Measurements from ENCODE around the gene C6orf52.
"Not testable (repeated sequence)": the region's sequence is repeated elsewhere in the genome, so short reads cannot be mapped to it uniquely, and the experiment has no call there.

The C6orf52 gene

DNA sequence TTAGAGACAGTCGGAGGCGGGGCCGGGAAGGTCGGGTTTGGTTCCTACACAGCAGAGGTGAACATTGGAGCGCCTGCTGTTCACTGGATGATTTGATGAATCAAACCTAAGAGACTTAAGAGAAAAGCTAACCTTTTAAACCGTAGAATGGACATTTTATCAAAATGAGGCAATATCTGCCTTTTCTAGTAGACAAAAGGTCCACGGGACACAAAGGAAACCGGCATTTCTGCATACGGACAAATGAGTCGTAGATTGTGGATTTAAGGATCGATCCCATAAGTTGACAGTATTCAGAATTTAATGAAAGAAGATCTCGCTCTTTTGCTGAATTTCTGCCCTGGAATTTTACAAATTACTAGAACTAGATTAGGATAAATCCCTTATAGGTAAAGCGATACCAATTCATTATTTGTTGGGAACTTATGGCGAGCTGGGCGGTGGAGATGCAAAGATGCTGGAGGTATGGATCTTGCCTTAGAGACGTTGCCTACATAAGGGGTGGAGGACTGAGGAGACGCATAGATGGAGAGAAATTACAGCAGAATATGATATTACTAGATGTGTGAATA is 756 bp upstream of the C6orf52 start:
- DNase-seq: peak in 1 of 2 experiments; percentile 9

DNA sequence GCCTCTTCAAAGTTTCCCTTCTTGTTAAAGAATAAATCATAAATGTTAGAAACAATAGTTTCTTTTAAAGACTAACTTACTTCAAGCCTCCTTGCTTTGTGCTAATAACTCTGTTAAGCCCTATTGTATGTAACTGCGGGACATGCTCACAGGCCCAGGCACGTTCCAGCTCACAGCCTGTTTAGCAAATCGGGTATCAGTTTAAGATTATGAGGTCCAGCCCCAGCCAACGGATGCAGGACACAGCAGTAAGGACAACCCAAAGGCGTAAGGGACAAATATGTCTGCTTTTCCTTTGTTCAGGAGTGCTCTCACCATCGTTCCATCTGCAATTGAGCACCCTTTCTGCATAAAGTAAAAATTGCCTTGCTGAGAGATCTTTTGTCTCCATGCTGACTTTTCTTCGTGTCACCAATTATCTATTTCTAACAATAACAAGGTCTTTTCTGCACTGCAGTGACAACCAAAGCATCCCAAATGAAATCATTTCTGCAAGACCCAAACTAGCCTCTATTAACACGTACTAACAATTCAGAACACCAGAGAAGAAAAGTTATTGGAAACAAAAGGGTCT is 1.4 kb downstream of the C6orf52 start:
- no peak for DNase-seq

DNA sequence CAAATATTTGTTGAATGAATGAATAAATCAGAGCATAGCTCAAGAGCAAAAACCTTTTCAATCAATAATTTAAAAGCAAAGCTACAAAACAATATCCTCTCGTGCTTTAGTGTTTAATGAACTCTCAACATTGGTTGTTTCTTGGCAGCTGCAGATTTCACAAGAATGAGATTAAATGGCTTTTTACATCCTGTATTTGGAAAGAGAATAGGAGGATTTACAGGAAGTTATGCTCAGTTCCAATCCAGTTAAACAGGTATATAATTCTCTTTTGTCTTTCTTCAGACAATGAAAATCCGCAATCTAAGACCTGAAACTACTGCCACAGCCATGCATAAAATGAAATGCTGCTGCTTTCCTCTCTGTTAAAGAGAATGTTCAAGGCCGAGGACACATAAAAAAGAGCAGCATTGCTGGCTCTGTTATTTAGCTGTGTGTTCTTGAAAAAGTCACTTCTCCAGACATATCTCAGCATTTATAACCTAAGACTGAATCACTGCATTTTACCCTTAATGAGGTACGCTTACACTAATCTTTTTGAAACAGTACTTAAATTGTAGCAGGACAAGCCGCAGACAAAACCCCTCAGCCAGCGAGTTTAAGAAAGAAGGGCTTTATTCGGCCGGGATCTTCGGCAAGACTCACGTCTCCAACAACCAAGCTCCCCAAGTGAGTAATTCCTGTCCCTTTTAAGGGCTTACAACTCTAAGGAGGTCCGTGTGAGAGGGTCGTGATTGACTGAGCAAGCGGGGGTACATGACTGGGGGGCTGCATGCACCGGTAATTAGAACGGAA is 3.6 kb downstream of the C6orf52 start:
- no peak for DNase-seq

- DNase-seq: no peak
These were observed 6.8 kb downstream of the C6orf52 start for GRCh38 chr6:10687582-10687981.

DNA sequence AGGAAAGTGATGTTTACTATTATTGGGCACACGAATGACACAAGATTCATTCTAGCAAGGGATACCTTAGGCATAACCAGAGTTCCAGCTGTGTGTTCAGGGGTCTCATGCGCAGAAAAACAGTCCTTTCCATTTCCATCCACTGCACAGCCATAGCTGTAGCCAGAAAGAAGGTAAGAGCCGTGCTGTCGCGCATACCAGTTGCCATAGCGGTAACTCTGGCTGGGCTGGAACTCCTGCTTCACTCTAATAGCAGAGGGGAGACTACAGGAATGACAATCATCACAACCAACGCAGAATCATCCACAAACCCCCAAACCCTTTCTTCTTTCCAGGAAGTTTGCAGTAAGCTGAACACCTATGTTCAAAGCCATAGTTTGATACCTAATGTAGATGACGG is 7.5 kb downstream of the C6orf52 start:
- no peak for DNase-seq

DNA sequence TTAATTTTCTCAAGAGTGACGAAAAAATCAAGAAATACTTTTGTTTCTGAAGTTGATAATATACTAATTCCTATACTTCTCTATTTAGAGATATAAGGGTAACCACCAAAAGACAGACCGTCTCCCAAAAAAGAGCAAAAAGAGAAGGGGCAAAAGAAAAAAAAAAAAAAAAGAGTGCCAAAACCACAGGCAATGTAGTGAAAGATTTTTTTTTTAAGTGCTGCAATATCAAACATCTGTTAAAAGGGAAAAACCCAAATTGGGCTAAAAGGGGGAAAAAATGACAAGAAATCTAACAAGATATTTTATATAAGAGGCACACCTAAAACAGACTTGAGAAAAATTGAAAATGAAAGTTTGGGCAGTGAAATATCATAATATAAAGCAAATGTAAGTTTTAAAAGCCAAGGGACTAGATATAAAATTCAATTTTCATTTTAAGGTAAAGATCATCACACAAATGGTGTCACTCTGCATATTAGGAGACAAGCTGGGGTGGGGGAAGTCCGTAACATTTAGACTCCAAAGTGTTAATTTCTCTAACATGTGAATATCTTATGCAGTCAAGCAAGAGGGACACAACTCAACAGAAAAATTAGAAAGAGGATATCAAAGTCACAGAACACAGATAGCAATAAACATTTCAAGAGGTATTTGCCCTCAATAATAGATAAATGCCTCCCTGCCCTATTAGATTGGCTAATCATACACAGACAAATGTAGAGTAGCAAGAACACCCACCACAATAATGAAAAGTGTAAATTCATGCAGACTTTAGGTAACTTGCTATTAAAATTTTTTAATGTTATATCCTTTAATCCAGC is 9.1 kb downstream of the C6orf52 start:
- DNase-seq: no peak

GRCh38 chr6:10684618-10685017 is 9.8 kb downstream of the C6orf52 start:
- DNase-seq: no peak

DNA sequence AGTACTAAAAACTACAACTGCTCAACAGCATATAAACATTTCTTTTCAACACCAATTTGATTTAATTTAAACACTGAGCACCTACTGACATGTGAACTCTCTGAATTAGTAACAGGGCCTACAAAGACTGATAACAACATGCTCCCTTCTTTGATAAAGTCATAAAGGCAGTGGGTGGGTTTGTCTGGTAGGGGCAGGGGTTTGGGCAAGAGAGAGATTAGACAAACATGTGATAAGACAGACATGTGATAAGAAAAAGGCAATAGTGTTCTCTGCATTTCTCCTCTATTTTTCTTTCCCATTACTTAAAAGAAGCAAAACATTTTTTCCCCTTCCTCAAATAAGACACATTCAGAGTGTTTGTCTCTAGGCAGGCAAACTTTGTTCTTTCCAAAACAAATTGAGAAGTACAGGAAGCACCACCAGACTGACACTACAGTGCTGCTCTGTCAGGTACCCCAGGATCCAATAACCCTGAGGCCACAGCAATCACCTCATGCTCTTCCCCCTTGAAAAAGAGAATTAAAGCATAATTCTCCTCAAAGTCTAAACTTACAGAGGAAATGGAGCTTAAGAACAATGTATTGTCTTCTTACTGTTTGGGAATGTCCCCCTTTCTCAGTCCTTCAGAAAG is 11.9 kb downstream of the C6orf52 start:
- DNase-seq: no peak

- no peak for DNase-seq
These were observed 12.6 kb downstream of the C6orf52 start for GRCh38 chr6:10681795-10682194.

- no peak for DNase-seq
These were observed 16.0 kb downstream of the C6orf52 start for GRCh38 chr6:10678456-10678855.

DNA sequence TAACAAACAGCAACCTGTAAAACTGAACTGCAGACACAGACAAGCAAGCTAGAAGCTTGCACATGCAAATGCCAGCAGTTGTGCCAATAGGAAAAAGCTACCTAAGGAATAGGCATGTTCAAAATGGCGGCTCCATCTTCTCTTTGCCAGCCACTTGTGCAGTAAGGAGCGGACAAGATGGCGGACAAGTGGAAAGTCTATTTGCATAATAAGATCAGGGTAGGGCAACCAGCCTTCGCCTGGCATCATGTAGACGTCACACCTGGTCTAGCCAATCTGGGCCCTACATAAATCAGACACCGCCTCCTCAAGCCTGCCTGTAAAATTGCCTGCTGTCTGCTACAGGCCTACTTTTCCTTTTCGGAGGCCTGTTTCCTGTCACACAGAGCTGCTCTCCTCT is 18.0 kb downstream of the C6orf52 start:
- DNase-seq: no peak

GRCh38 chr6:10668126-10668917 is 26.1 kb downstream of the C6orf52 start:
- DNase-seq: no peak

- not testable (repeated sequence) for DNase-seq
These were observed 28.8 kb downstream of the C6orf52 start for GRCh38 chr6:10665595-10665994.

- DNase-seq: no peak
These were observed 31.7 kb downstream of the C6orf52 start for GRCh38 chr6:10662742-10663141.

DNA sequence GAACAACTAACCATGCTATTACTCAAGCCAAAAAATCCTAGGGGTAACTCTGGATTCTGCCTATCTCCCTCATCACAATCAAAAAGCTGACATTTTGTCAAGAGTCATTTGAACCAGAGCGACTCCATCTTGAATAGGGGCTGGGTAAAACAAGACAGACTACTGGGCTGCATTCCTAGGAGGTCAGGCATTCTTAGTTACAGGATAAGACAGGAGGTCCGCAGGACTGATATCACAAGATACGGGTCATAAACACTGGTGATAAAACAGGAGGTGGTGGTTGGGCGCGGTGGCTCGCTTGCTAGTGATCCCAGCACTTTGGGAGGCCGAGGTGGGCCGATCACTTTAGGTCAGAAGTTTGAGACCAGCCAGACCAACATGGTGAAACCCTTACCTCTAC is 32.2 kb downstream of the C6orf52 start:
- no peak for DNase-seq

DNA sequence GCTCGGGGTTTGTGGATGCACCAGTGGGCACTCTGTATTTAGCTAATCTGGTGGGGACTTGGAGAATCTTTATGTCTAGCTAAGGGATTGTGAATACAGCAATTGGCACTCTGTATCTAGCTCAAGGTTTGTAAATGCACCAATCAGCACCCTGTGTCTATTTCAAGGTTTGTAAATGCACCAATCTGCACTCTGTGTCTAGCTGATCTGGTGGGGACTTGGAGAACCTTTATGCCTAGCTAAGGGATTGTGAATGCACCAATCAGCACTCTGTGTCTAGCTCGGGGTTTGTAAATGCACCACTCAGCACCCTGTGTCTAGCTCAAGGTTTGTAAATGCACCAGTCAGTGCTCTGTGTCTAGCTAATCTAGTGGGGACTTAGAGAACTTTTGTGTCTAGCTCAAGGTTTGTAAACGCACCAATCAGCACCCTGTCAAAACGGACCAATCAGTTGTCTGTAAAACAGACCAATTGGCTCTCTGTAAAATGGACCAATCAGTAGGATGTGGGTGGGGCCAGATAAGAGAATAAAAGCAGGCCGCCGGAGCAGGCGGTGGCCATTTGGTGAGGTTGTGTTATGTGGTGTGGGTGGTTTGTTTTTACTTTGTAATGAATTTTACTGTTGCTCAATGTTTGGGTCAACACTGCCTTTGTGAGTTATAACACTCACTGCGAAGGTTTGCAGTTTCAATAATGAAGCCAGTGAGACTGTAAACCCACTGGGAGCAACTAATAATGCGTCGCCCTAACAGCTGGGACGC is 33.8 kb downstream of the C6orf52 start:
- DNase-seq: not testable (repeated sequence)

DNA sequence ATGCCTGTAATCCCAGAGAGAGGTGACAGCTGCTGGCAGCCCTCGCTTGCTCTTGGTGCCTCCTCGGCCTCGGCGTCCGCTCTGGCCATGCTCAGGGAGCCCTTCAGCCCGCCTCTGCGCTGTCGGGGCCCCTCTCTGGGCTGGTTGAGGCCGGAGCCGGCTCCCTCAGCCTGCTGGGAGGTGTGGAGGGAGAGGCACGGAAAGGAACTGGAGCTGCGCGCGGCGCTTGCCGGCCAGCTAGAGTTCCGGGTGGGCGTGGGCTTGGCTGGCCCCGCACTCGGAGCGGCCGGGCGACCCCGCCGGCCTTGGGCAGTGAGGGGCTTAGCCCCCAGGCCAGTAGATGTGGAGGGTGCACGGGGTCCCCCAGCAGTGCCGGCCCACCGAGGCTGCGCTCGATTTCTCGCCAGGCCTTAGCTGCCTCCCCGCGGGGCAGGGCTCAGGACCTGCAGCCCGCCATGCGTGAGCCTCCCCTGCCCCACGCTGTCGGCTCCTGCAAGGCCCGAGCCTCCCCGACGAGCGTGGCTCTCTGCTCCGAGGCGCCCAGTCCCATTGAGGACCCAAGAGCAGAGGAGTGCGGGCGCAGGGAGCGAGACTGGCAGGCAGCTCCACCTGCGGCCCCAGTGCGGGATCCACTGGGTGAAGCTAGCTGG is 34.6 kb downstream of the C6orf52 start:
- peak in 1 of 2 experiments; percentile 7 for DNase-seq

GRCh38 chr6:10658910-10659698 is 35.3 kb downstream of the C6orf52 start:
- DNase-seq: no peak

DNA sequence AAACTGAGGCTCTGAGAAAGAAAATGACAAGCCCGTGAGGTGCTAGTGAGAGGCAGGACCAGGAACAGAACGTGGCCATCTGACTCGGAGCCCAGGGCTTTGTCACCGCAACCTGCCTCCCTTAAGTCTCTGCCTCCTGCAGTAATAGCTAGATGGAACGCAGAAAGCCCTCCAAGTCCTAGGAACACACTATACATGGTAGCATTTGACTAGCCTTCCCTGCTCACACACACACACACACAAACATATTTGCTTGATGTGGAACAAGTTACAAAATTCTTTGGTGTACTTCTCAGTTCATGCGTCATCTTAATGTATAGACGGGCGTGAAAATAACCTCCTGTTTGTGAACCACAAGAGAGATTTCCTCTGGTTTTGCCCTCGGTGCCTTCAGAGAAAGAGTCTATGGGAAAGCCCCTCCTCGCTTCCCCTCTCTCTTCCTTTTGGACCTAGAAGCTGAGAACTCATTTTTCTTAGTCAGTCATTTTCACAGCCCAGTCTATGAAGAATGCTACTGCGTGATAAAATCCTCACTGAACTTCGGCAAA is 38.8 kb downstream of the C6orf52 start:
- no peak for DNase-seq

DNA sequence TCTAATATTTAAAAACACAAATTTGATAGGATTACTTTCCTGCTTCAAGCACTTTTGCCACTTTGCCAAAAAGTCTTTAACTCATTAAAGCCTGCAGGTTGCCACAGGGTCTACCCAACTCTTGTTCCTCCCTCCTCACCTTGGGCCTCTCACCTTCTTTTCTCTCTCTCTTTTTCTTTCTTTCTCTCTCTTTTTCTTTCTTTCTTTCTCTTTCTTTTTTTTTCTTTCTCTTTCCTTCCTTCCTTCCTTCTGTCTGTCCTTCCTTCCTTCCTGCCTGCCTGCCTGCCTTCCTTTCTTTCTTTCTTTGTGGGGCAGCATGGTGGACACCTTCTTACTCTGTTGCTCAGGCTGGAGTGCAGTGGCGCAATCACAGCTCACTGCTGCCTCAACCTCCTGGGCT is 50.2 kb downstream of the C6orf52 start:
- no peak for DNase-seq

All from SHP77 (cell line).